DND-41 (cell line): ENCODE measurements around the gene GLUD1.
"Not testable (repeated sequence)": the region's sequence is repeated elsewhere in the genome, so short reads cannot be mapped to it uniquely, and the experiment has no call there.

Experiments
- ATAC-seq: fragments of 200-7000 bp; cut with Tn5 transposase; 3 replicates; pipeline ENCODE4 v1.9.1; 2021; ENCODE audit warnings: low read depth; ENCODE audit not compliant: insufficient read depth
- DNase-seq: peaks from one replicate; pipeline ENCODE4 v3.0.0-alpha.2; 2020
- H2AFZ ChIP-seq: 2 replicates; pipeline ENCODE4 v1.6.0; 2012; ENCODE audit warnings: low read depth, low read length
- H3K27ac ChIP-seq: 2 replicates; pipeline ENCODE4 v1.5.1; 2012; ENCODE audit warnings: low read length, inconsistent platforms
- H3K27me3 ChIP-seq: fragments of 200-600 bp; sonication (generic); 2 replicates; pipeline ENCODE4 v1.6.0; 2012; ENCODE audit warnings: low read length, mild to moderate bottlenecking, inconsistent platforms; ENCODE audit not compliant: insufficient read depth, poor library complexity
- H3K36me3 ChIP-seq: 2 replicates; pipeline ENCODE4 v1.5.1; 2012; ENCODE audit warnings: low read length, inconsistent platforms; ENCODE audit not compliant: insufficient read depth
- H3K4me1 ChIP-seq: 2 replicates; pipeline ENCODE4 v1.5.1; 2012; ENCODE audit warnings: mild to moderate bottlenecking, low read length; ENCODE audit not compliant: insufficient read depth
- H3K4me2 ChIP-seq: 2 replicates; pipeline ENCODE4 v1.6.0; 2012; ENCODE audit warnings: mild to moderate bottlenecking, moderate library complexity, low read length, inconsistent platforms; ENCODE audit not compliant: insufficient read depth
- H3K4me3 ChIP-seq, 2 experiments: fragments of 200-600 bp in 1 of 2; shearing (Covaris generic) in 1 of 2; 2 replicates each; pipeline ENCODE4 v1.5.1; 2012 to 2016; ENCODE audit warnings: inconsistent platforms in 2 of 2, low read length in 2 of 2, mild to moderate bottlenecking in 2 of 2, low read depth in 1 of 2, moderate library complexity in 1 of 2
- H3K79me2 ChIP-seq: 2 replicates; pipeline ENCODE4 v1.6.0; 2012; ENCODE audit warnings: low read length, inconsistent platforms; ENCODE audit not compliant: insufficient read depth
- H3K9ac ChIP-seq: 2 replicates; pipeline ENCODE4 v1.6.0; 2012; ENCODE audit warnings: low read depth, mild to moderate bottlenecking, inconsistent platforms, low read length, moderate library complexity
- H3K9me3 ChIP-seq: 2 replicates; pipeline ENCODE4 v1.5.1; 2012; ENCODE audit warnings: low read length, moderate library complexity, mild to moderate bottlenecking, inconsistent platforms; ENCODE audit not compliant: insufficient read depth, severe bottlenecking
- H4K20me1 ChIP-seq: 2 replicates; pipeline ENCODE4 v1.6.0; 2012; ENCODE audit warnings: low read length; ENCODE audit not compliant: insufficient read depth

Gene GLUD1

GRCh38 chr10:87019504-87019903, 75.1 kb downstream of the GLUD1 start:
- not testable (repeated sequence) for H3K4me3 ChIP-seq, H3K27me3 ChIP-seq, H2AFZ ChIP-seq, H3K4me2 ChIP-seq, H3K9me3 ChIP-seq, H3K36me3 ChIP-seq, H3K79me2 ChIP-seq, H4K20me1 ChIP-seq, ATAC-seq, DNase-seq, H3K27ac ChIP-seq, H3K9ac ChIP-seq, H3K4me1 ChIP-seq

GRCh38 chr10:87019066-87019465, 75.6 kb downstream of the GLUD1 start:
- H3K36me3 ChIP-seq, H3K4me2 ChIP-seq, H3K9ac ChIP-seq, H3K9me3 ChIP-seq, H3K27me3 ChIP-seq, H3K27ac ChIP-seq, H2AFZ ChIP-seq, H4K20me1 ChIP-seq, DNase-seq, H3K79me2 ChIP-seq, ATAC-seq, H3K4me3 ChIP-seq, H3K4me1 ChIP-seq: not testable (repeated sequence)

- not testable (repeated sequence) for H4K20me1 ChIP-seq, H3K36me3 ChIP-seq, H3K27me3 ChIP-seq, H3K9ac ChIP-seq, H3K4me2 ChIP-seq, DNase-seq, H2AFZ ChIP-seq, H3K79me2 ChIP-seq, H3K4me1 ChIP-seq, H3K4me3 ChIP-seq, ATAC-seq, H3K9me3 ChIP-seq, H3K27ac ChIP-seq
Measured at GRCh38 chr10:87018127-87018526, 76.5 kb downstream of the GLUD1 start.

- not testable (repeated sequence) for DNase-seq, H3K9ac ChIP-seq, H3K4me3 ChIP-seq, H3K79me2 ChIP-seq, H3K4me1 ChIP-seq, H2AFZ ChIP-seq, H4K20me1 ChIP-seq, ATAC-seq, H3K27ac ChIP-seq, H3K36me3 ChIP-seq, H3K27me3 ChIP-seq, H3K9me3 ChIP-seq, H3K4me2 ChIP-seq
Measured at GRCh38 chr10:87014986-87015716, 79.5 kb downstream of the GLUD1 start.

GRCh38 chr10:87013528-87013927, 81.1 kb downstream of the GLUD1 start:
- H4K20me1 ChIP-seq, H3K4me2 ChIP-seq, H3K4me3 ChIP-seq, DNase-seq, ATAC-seq, H3K9me3 ChIP-seq, H3K9ac ChIP-seq, H3K27me3 ChIP-seq, H3K27ac ChIP-seq, H3K36me3 ChIP-seq, H3K4me1 ChIP-seq, H2AFZ ChIP-seq, H3K79me2 ChIP-seq: not testable (repeated sequence)

- H3K4me3 ChIP-seq, H3K27me3 ChIP-seq, H3K36me3 ChIP-seq, H3K4me2 ChIP-seq, DNase-seq, H3K4me1 ChIP-seq, H4K20me1 ChIP-seq, H3K9me3 ChIP-seq, H3K27ac ChIP-seq, H3K79me2 ChIP-seq, ATAC-seq, H2AFZ ChIP-seq, H3K9ac ChIP-seq: not testable (repeated sequence)
Measured at GRCh38 chr10:87009134-87009696, 85.4 kb downstream of the GLUD1 start.

- not testable (repeated sequence) for H2AFZ ChIP-seq
Measured at GRCh38 chr10:87008303-87008702, 86.3 kb downstream of the GLUD1 start.

GRCh38 chr10:87007674-87008073, 87.0 kb downstream of the GLUD1 start:
- H3K4me1 ChIP-seq, H4K20me1 ChIP-seq, H2AFZ ChIP-seq, H3K9me3 ChIP-seq, H3K4me2 ChIP-seq, DNase-seq, H3K9ac ChIP-seq, H3K4me3 ChIP-seq, ATAC-seq, H3K36me3 ChIP-seq, H3K79me2 ChIP-seq, H3K27me3 ChIP-seq, H3K27ac ChIP-seq: not testable (repeated sequence)

More at GRCh38 chr10:87008303-87008702, 86.3 kb downstream of the GLUD1 start:
- not testable (repeated sequence) for H3K4me1 ChIP-seq, ATAC-seq, H3K27ac ChIP-seq, H3K4me2 ChIP-seq, H3K9me3 ChIP-seq, H4K20me1 ChIP-seq, H3K79me2 ChIP-seq, H3K27me3 ChIP-seq, H3K4me3 ChIP-seq, H3K9ac ChIP-seq, H3K36me3 ChIP-seq, DNase-seq
